ENCODE data around the gene PNLIP.

The PNLIP gene

GRCh38 chr10:116590590-116591444, 45.1 kb downstream of the PNLIP start, which contains the start of gene PNLIPRP1:
PNLIPRP1 (plus strand) TSS chr10:116590959; CDS start chr10:116591130, 171 bp downstream.
- H3K4me3 ChIP-seq (replicated peaks in 1 of 2; ENCODE audit: low read depth in 2 of 2, low read length in 2 of 2), result no peak within 1 kb of the TSS
- TF ChIP-seq CTCF (IDR thresholded peaks at IDR 0.05; ENCODE audit: low read depth, low read length), result no peak
- DNase-seq (ENCODE audit: low read depth in 2 of 2), result no peak

GRCh38 chr10:116593139-116593740, 47.5 kb downstream of the PNLIP start:
- H3K4me3 ChIP-seq (replicated peaks in 1 of 2; ENCODE audit: low read depth in 2 of 2, low read length in 2 of 2), result no peak overlapping the region
- no peak for DNase-seq (ENCODE audit: low read depth in 2 of 2)
- no peak for TF ChIP-seq CTCF (IDR thresholded peaks at IDR 0.05; ENCODE audit: low read depth, low read length)

- H3K4me3 ChIP-seq (replicated peaks in 1 of 2; ENCODE audit: low read depth in 2 of 2, low read length in 2 of 2), result no peak overlapping the region
- TF ChIP-seq CTCF (IDR thresholded peaks at IDR 0.05; ENCODE audit: low read depth, low read length), result no peak
- DNase-seq (ENCODE audit: low read depth in 2 of 2), result no peak
Observed at GRCh38 chr10:116594525-116595035, 48.8 kb downstream of the PNLIP start.

- TF ChIP-seq CTCF (IDR thresholded peaks at IDR 0.05; ENCODE audit: low read depth, low read length), result no peak
- DNase-seq (ENCODE audit: low read depth in 2 of 2), result no peak
Observed at GRCh38 chr10:116596062-116596461, 50.3 kb downstream of the PNLIP start.

GRCh38 chr10:116597543-116597942, 51.8 kb downstream of the PNLIP start:
- no peak overlapping the region for H3K4me3 ChIP-seq (replicated peaks in 1 of 2; ENCODE audit: low read depth in 2 of 2, low read length in 2 of 2)
- no peak for TF ChIP-seq CTCF (IDR thresholded peaks at IDR 0.05; ENCODE audit: low read depth, low read length)
- DNase-seq (ENCODE audit: low read depth in 2 of 2), result no peak

More at GRCh38 chr10:116596062-116596461, 50.3 kb downstream of the PNLIP start:
- no peak overlapping the region for H3K4me3 ChIP-seq (replicated peaks in 1 of 2; ENCODE audit: low read depth in 2 of 2, low read length in 2 of 2)

- no peak for TF ChIP-seq CTCF (IDR thresholded peaks at IDR 0.05; ENCODE audit: low read depth, low read length)
- DNase-seq (ENCODE audit: low read depth in 2 of 2), result no peak
- no peak overlapping the region for H3K4me3 ChIP-seq (replicated peaks in 1 of 2; ENCODE audit: low read depth in 2 of 2, low read length in 2 of 2)
Observed at GRCh38 chr10:116598329-116598728, 52.6 kb downstream of the PNLIP start.
